Activated CD8-positive, alpha-beta T cell treated with anti-CD3 and anti-CD28 coated beads for 36 hours (primary cell): Measurements from ENCODE around the gene SRSF2. TPM values are rescaled to one million over a fixed set of nuclear protein-coding genes. Genes with fewer than 3 reads are reported as not detected.

Experiments
- ATAC-seq: fragments of 200-7000 bp; cut with Tn5 transposase; one replicate; pipeline ENCODE4 v1.10.0; 2021; ENCODE audit warnings: mild to moderate bottlenecking, moderate library complexity
- CTCF ChIA-PET: fragments of 350-600 bp; sonication (Branson Sonifier 250); formaldehyde crosslinking; loops from one replicate; lab custom pipeline; 2021; ENCODE audit warnings: antibody characterized with exemption; lab: Charles Lee
- POLR2A ChIA-PET: fragments of 350-600 bp; sonication (Branson Sonifier 250); formaldehyde crosslinking; loops from one replicate; lab custom pipeline; 2021; ENCODE audit warnings: antibody characterized with exemption; lab: Charles Lee
- DNase-seq: peaks from one replicate; pipeline ENCODE4 v3.0.0-alpha.2; 2020
- H3K27ac Mint-ChIP-seq: one replicate; pipeline ENCODE4 v1.8.0; 2021; ENCODE audit warnings: mild to moderate bottlenecking, mixed read lengths
- H3K27me3 Mint-ChIP-seq: one replicate; pipeline ENCODE4 v1.8.0; 2021; ENCODE audit warnings: mixed read lengths
- H3K36me3 Mint-ChIP-seq: one replicate; pipeline ENCODE4 v1.8.0; 2021; ENCODE audit warnings: low read depth, mixed read lengths
- H3K4me1 Mint-ChIP-seq: one replicate; pipeline ENCODE4 v1.8.0; 2021; ENCODE audit warnings: low read depth, mixed read lengths
- H3K4me3 Mint-ChIP-seq: one replicate; pipeline ENCODE4 v1.8.0; 2021; ENCODE audit warnings: mild to moderate bottlenecking, moderate library complexity, mixed read lengths
- H3K9me3 Mint-ChIP-seq: one replicate; pipeline ENCODE4 v1.8.0; 2021; ENCODE audit warnings: mixed read lengths
- intact Hi-C: fragments of 100-400 bp; cut with micrococcal nuclease; formaldehyde crosslinking; loops from one replicate; pipeline ENCODE4 v1.10.0; 2022
- total RNA-seq, 2 experiments: library from RNA; stranded (reverse); gene quantifications; one replicate each; pipeline ENCODE4 v1.2.3, GENCODE V29; 2021
- TF ChIP-seq, protein P1 (sequence below): fragments of 200-600 bp; IDR thresholded peaks from one replicate; pipeline ENCODE4 v1.8.0; 2022; ENCODE audit warnings: antibody characterized with exemption, mild to moderate bottlenecking

The SRSF2 gene
- total RNA-seq, 2 experiments from 2014 or later, result 344 to 364 TPM

DNA sequence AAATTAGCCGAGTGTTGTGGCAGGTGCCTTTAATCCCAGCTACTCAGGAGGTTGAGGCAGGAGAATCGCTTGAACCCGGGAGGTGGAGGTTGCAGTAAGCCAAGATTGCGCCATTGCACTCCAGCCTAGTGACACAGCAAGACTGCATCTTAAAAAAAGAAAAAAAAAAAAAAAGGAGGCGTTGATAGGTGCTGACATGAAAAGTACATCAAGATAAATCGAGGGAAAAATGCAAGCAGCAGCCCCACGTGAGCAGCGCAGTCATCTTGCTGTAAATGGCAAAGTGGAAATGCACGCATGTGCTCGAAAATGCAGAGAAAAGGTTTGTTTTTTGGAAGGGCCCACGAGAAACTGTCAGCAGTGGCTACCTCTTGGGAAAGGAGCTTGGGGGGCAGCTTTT, 47.3 kb downstream of the SRSF2 start:
- CTCF ChIA-PET, result interaction anchor here (1.6 to 2.7 kb wide), 2 partner anchors 9 to 66 kb away, joined by 7 to 11 read pairs; no protein-coding TSS in a partner anchor
- Mint-ChIP-seq H3K27ac (no peak overlapping the region), H3K4me3 (no peak overlapping the region), H3K4me1 (no peaks in the 10 kb centered on the region), H3K9me3 (no peaks in the 10 kb centered on the region), H3K27me3 (no peaks in the 10 kb centered on the region), H3K36me3 (no peaks in the 10 kb centered on the region)
- no peak for DNase-seq
- POLR2A ChIA-PET, result no interaction called here
- intact Hi-C loops, result no loop called here
- TF ChIP-seq, protein P1, sequence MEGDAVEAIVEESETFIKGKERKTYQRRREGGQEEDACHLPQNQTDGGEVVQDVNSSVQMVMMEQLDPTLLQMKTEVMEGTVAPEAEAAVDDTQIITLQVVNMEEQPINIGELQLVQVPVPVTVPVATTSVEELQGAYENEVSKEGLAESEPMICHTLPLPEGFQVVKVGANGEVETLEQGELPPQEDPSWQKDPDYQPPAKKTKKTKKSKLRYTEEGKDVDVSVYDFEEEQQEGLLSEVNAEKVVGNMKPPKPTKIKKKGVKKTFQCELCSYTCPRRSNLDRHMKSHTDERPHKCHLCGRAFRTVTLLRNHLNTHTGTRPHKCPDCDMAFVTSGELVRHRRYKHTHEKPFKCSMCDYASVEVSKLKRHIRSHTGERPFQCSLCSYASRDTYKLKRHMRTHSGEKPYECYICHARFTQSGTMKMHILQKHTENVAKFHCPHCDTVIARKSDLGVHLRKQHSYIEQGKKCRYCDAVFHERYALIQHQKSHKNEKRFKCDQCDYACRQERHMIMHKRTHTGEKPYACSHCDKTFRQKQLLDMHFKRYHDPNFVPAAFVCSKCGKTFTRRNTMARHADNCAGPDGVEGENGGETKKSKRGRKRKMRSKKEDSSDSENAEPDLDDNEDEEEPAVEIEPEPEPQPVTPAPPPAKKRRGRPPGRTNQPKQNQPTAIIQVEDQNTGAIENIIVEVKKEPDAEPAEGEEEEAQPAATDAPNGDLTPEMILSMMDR, result no peak
- ATAC-seq, result no peak

DNA sequence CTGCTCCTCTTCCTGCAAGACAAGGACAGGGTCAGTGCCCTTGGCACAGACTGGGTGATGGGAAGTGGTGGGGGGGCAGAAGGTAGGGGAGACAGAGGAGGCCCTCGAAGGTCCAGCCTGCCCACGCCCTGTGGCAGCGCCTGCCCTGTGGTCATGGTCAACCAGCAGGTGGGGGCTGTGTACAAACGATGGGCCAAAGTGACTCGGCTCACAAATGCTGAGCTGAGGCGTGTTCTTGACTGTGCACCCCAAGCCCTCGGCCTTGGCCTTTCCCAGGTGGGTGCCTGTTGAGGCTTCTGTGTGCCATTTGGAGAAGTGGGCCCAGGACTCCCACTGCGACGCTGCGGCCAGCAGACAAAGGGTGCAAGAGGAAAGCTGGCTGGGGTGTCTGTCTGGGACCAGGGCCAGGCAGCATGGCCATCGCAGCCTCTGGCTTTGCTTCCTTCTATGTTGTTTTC, 48.9 kb downstream of the SRSF2 start:
- TF ChIP-seq, protein P1, result no peak
- Mint-ChIP-seq H3K27me3 (no peaks in the 10 kb centered on the region), H3K27ac (no peak overlapping the region), H3K36me3 (no peaks in the 10 kb centered on the region), H3K9me3 (no peaks in the 10 kb centered on the region), H3K4me1 (no peaks in the 10 kb centered on the region), H3K4me3 (no peak overlapping the region)
- intact Hi-C loops, result no loop called here
- ChIA-PET POLR2A (no interaction called here), CTCF (interaction anchor here (1.6 kb wide), 1 partner anchor 165 kb away, joined by 5 read pairs; no protein-coding TSS in a partner anchor)
- ATAC-seq, result no peak
- no peak for DNase-seq

- Mint-ChIP-seq H3K9me3 (no peaks in the 10 kb centered on the region), H3K27me3 (no peaks in the 10 kb centered on the region)
These were observed 49.6 kb downstream of the SRSF2 start for GRCh38 chr17:76687298-76688164.

DNA sequence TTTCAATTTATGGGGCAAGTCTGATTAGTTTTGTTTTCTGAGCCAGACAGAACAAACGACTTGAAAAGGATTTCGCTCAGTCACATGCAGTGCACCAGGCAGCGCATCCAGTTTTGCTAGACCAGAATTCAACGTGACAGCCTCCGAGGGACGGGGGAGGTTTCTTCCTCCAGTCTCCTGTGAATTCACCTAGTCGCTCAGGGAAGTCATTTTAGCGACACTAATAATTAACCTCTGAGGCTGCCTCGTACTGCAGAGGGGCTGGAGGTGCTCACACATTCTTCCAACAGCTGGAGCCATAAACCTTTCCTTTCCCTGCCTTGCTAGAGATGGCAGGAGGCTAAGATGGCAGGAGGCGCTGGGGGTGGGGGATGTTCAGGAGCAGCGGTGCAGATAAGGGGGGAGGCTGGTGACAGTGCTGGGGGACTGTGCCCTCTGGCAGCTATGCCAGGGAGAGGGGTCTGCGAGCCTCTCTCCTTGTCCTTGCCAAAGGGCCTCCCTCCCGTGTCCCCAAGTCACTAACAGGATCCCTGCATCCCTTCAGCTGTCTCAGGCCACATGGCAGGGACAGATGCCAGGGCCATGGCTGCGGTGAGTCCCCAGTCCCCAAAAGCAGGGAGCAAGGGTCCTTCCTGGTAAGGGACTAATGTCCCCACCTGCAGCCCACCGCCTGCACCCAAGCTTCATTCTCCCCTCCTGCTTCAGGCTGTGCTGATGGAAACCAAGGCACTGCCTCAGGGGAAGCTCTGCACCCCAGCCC, 50.4 kb downstream of the SRSF2 start:
- POLR2A ChIA-PET, result no interaction called here
- H3K4me3 Mint-ChIP-seq, result no peak overlapping the region
- intact Hi-C loops, result no loop called here
- no peaks in the 10 kb centered on the region for H3K27me3 Mint-ChIP-seq
- H3K4me1 Mint-ChIP-seq, result no peaks in the 10 kb centered on the region
- H3K27ac Mint-ChIP-seq, result no peak overlapping the region
- no peaks in the 10 kb centered on the region for H3K36me3 Mint-ChIP-seq
- ATAC-seq, result no peak
- no peak for DNase-seq
- no peaks in the 10 kb centered on the region for H3K9me3 Mint-ChIP-seq
- TF ChIP-seq, protein P1, result no peak
- CTCF ChIA-PET, result interaction anchor here (1.6 kb wide), 1 partner anchor 164 kb away, joined by 5 read pairs; no protein-coding TSS in a partner anchor

More at GRCh38 chr17:76687298-76688164, 49.6 kb downstream of the SRSF2 start:
- Mint-ChIP-seq H3K4me1 (no peaks in the 10 kb centered on the region), H3K36me3 (no peaks in the 10 kb centered on the region), H3K27ac (no peak overlapping the region), H3K4me3 (no peak overlapping the region)
- TF ChIP-seq, protein P1, result no peak
- intact Hi-C loops, result no loop called here
- ATAC-seq, result no peak
- ChIA-PET CTCF (interaction anchor here (1.6 kb wide), 1 partner anchor 165 kb away, joined by 5 read pairs; no protein-coding TSS in a partner anchor), POLR2A (no interaction called here)
- DNase-seq, result no peak
